Caco-2 (cell line): ENCODE results near the gene MARF1. TPM values are rescaled to one million over a fixed set of nuclear protein-coding genes. Genes with fewer than 3 reads are reported as not detected.
"Not testable (repeated sequence)": the region's sequence is repeated elsewhere in the genome, so short reads cannot be mapped to it uniquely, and the experiment has no call there.

Source experiments
- BruUV-seq: library from RNA; stranded (reverse); fragments of 400-500 nt; replicated peaks from 2 replicates; lab custom pipeline; 2021; lab: Mats Ljungman, UMichigan
- CTCF ChIA-PET: fragments of 300-600 bp; sonication (Branson Sonifier 250); formaldehyde crosslinking; loops from one replicate; lab custom pipeline; 2022; ENCODE audit warnings: antibody characterized with exemption; lab: Charles Lee
- POLR2A ChIA-PET: fragments of 300-600 bp; sonication (Branson Sonifier 250); formaldehyde crosslinking; loops from one replicate; lab custom pipeline; 2022; ENCODE audit warnings: antibody characterized with exemption; lab: Charles Lee
- DNase-seq, 2 experiments: peaks; one replicate each; pipeline versions ENCODE4 v3.0.0 to v3.0.0-alpha.2; 2020 to 2022
- H3K27me3 ChIP-seq: replicated peaks from 2 replicates; pipeline ENCODE4 v1.6.0; 2011; ENCODE audit warnings: low read length; ENCODE audit not compliant: control insufficient read depth, insufficient read depth
- H3K36me3 ChIP-seq: 2 replicates; pipeline ENCODE4 v1.5.1; 2011; ENCODE audit warnings: low read length; ENCODE audit not compliant: control insufficient read depth, insufficient read depth
- H3K4me1 ChIP-seq: fragments of 250-450 bp; sonication (Bioruptor Pico); 2 replicates; pipeline ENCODE4 v1.5.1; 2020; ENCODE audit warnings: mild to moderate bottlenecking
- H3K4me3 ChIP-seq: 2 replicates; pipeline ENCODE4 v1.5.1; 2011; ENCODE audit warnings: low read depth, mild to moderate bottlenecking, control low read depth, low read length
- H3K9me3 ChIP-seq: fragments of 250-450 bp; sonication (Bioruptor Pico); 2 replicates; pipeline ENCODE4 v1.5.1; 2020; ENCODE audit warnings: mild to moderate bottlenecking, moderate library complexity
- H3K27ac Mint-ChIP-seq: one replicate; pipeline ENCODE4 v1.8.0; 2022; ENCODE audit warnings: mixed read lengths; ENCODE audit not compliant: unreplicated experiment
- H3K27me3 Mint-ChIP-seq: one replicate; pipeline ENCODE4 v1.8.0; 2022; ENCODE audit warnings: mixed read lengths; ENCODE audit not compliant: insufficient read depth, unreplicated experiment
- H3K36me3 Mint-ChIP-seq: one replicate; pipeline ENCODE4 v1.8.0; 2022; ENCODE audit warnings: mild to moderate bottlenecking, mixed read lengths; ENCODE audit not compliant: insufficient read depth, unreplicated experiment
- H3K4me1 Mint-ChIP-seq: one replicate; pipeline ENCODE4 v1.8.0; 2022; ENCODE audit warnings: low read depth, mixed read lengths; ENCODE audit not compliant: unreplicated experiment
- H3K4me3 Mint-ChIP-seq: one replicate; pipeline ENCODE4 v1.8.0; 2022; ENCODE audit warnings: mild to moderate bottlenecking, moderate library complexity, mixed read lengths; ENCODE audit not compliant: unreplicated experiment
- H3K9me3 Mint-ChIP-seq: one replicate; pipeline ENCODE4 v1.8.0; 2022; ENCODE audit warnings: mixed read lengths; ENCODE audit not compliant: unreplicated experiment
- intact Hi-C: fragments of 100-400 bp; cut with micrococcal nuclease; formaldehyde crosslinking; loops from one replicate; pipeline ENCODE4 v1.10.0; 2022; ENCODE audit not compliant: unreplicated experiment
- total RNA-seq: library from RNA; stranded (reverse); gene quantifications from 2 replicates; pipeline ENCODE4 v1.2.3, GENCODE V29; 2022
- TF ChIP-seq, protein P1 (sequence below), 2 experiments: fragments of 200-600 bp in 1 of 2; IDR thresholded peaks; 1 replicate in 1 of 2; 2 replicates in 1 of 2; pipeline versions ENCODE4 v1.5.1 to v1.8.0; 2011 to 2022; ENCODE audit warnings: antibody characterized with exemption in 1 of 2, control low read depth in 1 of 2, inconsistent platforms in 1 of 2, low read depth in 1 of 2, low read length in 1 of 2, mild to moderate bottlenecking in 1 of 2, moderate library complexity in 1 of 2; ENCODE audit not compliant: insufficient read depth in 1 of 2, severe bottlenecking in 1 of 2, unreplicated experiment in 1 of 2

Gene MARF1
- total RNA-seq, 1 experiment from 2014 or later = 22.3 TPM

DNA sequence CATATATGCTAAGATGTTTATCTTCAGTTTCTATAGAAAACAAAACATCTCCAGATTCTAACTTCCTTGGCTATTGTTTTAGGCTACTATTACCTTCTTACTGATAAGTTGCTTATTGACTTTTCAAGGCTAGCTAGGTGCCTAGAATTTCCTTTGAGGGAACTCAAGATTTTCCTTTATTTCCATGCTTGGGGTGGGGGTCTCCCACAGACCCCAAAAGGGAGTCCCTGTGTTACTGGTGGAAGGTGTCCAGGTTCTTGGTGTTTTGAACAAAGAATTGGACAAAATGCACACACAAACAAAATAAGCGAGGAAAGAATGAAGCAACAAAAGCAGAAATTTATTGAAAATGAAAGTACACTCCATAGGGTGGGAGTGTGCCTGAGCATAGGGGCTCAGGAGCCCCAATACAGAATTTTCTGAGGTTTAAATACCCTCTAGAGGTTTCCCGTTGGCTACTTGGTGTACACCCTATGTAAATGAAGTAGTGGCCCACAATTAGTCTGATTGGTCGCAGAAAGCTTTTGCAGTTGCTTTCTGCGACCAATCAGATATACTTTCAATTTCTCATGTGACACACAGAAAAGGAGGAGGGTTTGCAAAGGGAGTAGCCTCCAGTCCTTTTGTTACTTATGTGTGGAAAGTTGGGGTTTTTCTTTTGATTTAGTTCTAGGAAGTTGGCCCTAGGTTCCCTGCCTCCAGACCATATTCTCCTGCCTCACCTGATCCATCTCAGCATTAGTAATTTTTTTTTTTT lies 67.5 kb downstream of the MARF1 start:
- H3K27ac Mint-ChIP-seq = no peak overlapping the region
- Histone ChIP-seq H3K4me1 (peaks cover 7% of the 10 kb centered on the region; the same call in 1 of the 2 replicates), H3K9me3 (no peaks in the 10 kb centered on the region), H3K36me3 (no peaks in the 10 kb centered on the region), H3K27me3 (no peaks in the 10 kb centered on the region), H3K4me3 (no peak overlapping the region)
- H3K36me3 Mint-ChIP-seq = no peaks in the 10 kb centered on the region
- TF ChIP-seq, protein P1, sequence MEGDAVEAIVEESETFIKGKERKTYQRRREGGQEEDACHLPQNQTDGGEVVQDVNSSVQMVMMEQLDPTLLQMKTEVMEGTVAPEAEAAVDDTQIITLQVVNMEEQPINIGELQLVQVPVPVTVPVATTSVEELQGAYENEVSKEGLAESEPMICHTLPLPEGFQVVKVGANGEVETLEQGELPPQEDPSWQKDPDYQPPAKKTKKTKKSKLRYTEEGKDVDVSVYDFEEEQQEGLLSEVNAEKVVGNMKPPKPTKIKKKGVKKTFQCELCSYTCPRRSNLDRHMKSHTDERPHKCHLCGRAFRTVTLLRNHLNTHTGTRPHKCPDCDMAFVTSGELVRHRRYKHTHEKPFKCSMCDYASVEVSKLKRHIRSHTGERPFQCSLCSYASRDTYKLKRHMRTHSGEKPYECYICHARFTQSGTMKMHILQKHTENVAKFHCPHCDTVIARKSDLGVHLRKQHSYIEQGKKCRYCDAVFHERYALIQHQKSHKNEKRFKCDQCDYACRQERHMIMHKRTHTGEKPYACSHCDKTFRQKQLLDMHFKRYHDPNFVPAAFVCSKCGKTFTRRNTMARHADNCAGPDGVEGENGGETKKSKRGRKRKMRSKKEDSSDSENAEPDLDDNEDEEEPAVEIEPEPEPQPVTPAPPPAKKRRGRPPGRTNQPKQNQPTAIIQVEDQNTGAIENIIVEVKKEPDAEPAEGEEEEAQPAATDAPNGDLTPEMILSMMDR (IDR thresholded peaks at IDR 0.05; ENCODE audit: insufficient read depth in 1 of 2, low read depth in 1 of 2, low read length in 1 of 2, severe bottlenecking in 1 of 2, unreplicated experiment in 1 of 2) = no peak
- H3K9me3 Mint-ChIP-seq = no peaks in the 10 kb centered on the region
- no peak for DNase-seq
- no peak overlapping the region for H3K4me3 Mint-ChIP-seq
- CTCF ChIA-PET = no interaction called here
- H3K27me3 Mint-ChIP-seq = no peaks in the 10 kb centered on the region
- POLR2A ChIA-PET = no interaction called here
- H3K4me1 Mint-ChIP-seq = no peaks in the 10 kb centered on the region
- BruUV-seq = no TSS peak
- intact Hi-C loops = no loop called here

DNA sequence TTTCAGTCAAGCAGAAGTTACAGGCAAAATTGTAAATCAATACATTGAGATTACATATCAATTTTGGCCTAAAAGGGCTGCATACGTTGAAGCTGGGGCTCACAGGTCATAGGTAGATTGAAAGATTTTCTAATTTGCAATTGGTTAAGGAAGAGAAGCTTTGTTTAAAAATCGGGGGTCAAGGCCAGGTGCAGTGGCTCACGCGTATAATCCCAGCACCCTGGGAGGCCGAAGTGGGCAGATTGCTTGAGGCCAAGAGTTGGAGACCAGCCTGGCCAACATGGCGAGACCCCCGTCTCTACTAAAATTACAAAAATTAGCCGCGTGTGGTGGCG lies 68.4 kb downstream of the MARF1 start:
- H3K9me3 Mint-ChIP-seq = no peaks in the 10 kb centered on the region
- ChIA-PET CTCF (no interaction called here), POLR2A (no interaction called here)
- no peak overlapping the region for H3K4me3 Mint-ChIP-seq
- peaks cover 7% of the 10 kb centered on the region; the same call in 1 of the 2 replicates for H3K4me1 ChIP-seq
- intact Hi-C loops = no loop called here
- no peaks in the 10 kb centered on the region for H3K36me3 Mint-ChIP-seq
- H3K27ac Mint-ChIP-seq = no peak overlapping the region
- no peaks in the 10 kb centered on the region for H3K9me3 ChIP-seq
- H3K27me3 Mint-ChIP-seq = no peaks in the 10 kb centered on the region
- no peaks in the 10 kb centered on the region for H3K36me3 ChIP-seq
- H3K4me1 Mint-ChIP-seq = no peaks in the 10 kb centered on the region
- H3K4me3 ChIP-seq = no peak overlapping the region
- TF ChIP-seq, protein P1 (IDR thresholded peaks at IDR 0.05; ENCODE audit: insufficient read depth in 1 of 2, low read depth in 1 of 2, low read length in 1 of 2, severe bottlenecking in 1 of 2, unreplicated experiment in 1 of 2) = no peak
- H3K27me3 ChIP-seq = no peaks in the 10 kb centered on the region
- DNase-seq = no peak
- no TSS peak for BruUV-seq

DNA sequence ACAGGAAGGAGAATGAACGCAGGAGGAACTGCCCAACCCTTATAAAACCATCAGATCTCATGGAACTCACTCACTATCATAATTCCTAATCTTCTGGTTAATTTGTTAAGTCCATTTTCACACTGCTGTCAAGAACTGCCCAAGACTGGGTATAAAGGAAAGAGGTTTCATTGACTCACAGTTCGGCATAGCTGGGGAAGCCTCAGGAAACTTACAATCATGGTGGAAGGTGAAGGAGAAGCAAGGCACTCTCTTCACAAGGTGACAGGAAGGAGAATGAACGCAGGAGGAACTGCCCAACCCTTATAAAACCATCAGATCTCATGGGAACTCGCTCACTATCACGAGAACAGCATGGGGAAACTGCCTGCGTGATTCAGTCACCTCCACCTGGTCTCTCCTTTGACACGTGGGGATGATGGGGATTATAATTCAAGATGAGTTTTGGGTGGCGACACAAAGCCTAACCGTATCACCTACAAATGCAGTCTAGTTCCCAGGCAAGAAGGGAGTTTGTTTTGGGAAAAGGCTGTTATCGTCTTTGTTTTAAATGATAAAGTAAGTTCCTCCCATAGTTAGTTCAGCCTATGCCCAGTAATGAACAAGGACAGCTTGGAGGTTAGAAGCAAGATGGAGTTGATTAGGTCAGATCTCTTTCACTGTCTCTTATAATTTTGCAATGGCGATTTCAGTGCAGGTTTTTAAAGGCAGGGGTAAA lies 68.9 kb downstream of the MARF1 start:
- not testable (repeated sequence) for BruUV-seq, H3K9me3 Mint-ChIP-seq, H3K27ac Mint-ChIP-seq

More for the DNA sequence above, 68.9 kb downstream of the MARF1 start:
- H3K9me3 ChIP-seq, H3K4me1 ChIP-seq, DNase-seq, H3K4me3 Mint-ChIP-seq, H3K36me3 Mint-ChIP-seq, CTCF ChIA-PET, H3K27me3 Mint-ChIP-seq, H3K27me3 ChIP-seq, H3K4me1 Mint-ChIP-seq, H3K36me3 ChIP-seq, POLR2A ChIA-PET, H3K4me3 ChIP-seq, intact Hi-C loops: not testable (repeated sequence)
